Measurements from ENCODE around the gene AP2A2. TPM values are rescaled to one million over a fixed set of nuclear protein-coding genes. Genes with fewer than 3 reads are reported as not detected.

Gene AP2A2
- total RNA-seq, 4 donors from 2014 or later, result 21.2 to 26.1 (median 25.7) TPM

DNA sequence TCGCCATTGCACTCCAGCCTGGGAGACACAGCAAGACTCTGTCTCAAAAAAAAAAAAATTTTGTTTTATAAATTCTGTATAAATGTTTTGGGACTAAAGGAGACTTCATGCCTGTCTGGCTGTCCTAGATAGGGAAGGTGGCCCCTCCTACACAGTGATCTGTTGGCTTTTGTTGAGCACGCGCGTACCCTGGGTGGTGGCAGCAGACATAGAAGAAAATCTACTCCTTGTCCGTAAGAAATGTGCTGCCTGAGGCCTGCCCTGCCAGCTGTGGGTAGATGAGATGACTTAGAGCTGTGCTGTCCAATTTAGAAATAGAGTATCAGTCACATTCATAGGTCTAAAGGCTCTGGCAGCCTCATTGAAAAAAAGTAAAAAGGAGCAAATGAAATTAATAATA lies 37.0 kb downstream of the AP2A2 start:
- no peak for DNase-seq
- H3K27me3 ChIP-seq, result no peaks in the 10 kb centered on the region
- TF ChIP-seq, protein P1, sequence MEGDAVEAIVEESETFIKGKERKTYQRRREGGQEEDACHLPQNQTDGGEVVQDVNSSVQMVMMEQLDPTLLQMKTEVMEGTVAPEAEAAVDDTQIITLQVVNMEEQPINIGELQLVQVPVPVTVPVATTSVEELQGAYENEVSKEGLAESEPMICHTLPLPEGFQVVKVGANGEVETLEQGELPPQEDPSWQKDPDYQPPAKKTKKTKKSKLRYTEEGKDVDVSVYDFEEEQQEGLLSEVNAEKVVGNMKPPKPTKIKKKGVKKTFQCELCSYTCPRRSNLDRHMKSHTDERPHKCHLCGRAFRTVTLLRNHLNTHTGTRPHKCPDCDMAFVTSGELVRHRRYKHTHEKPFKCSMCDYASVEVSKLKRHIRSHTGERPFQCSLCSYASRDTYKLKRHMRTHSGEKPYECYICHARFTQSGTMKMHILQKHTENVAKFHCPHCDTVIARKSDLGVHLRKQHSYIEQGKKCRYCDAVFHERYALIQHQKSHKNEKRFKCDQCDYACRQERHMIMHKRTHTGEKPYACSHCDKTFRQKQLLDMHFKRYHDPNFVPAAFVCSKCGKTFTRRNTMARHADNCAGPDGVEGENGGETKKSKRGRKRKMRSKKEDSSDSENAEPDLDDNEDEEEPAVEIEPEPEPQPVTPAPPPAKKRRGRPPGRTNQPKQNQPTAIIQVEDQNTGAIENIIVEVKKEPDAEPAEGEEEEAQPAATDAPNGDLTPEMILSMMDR (IDR thresholded peaks at IDR 0.05 in 4 of 5, conservative IDR thresholded peaks at IDR 0.05 in 1 of 5), result no peak
- TF ChIP-seq POLR2A (IDR thresholded peaks at IDR 0.05), result no peak
- no peak overlapping the region for H3K4me3 ChIP-seq
- H3K27ac ChIP-seq, result no peak overlapping the region
- H3K4me1 ChIP-seq, result peaks cover 0 to 3% of the 10 kb centered on the region in 2 donors
- peaks cover 0 to 36% of the 10 kb centered on the region in 2 donors for H3K36me3 ChIP-seq
- in situ Hi-C loops (cut with MboI; ENCODE audit: low sequenced_read_pairs in 4 of 4), result no loop called here
- no peaks in the 10 kb centered on the region for H3K9me3 ChIP-seq
- intact Hi-C loops (cut with DNase I; ENCODE audit: low total_unique reads), result no loop called here
- ATAC-seq, result no peak

DNA sequence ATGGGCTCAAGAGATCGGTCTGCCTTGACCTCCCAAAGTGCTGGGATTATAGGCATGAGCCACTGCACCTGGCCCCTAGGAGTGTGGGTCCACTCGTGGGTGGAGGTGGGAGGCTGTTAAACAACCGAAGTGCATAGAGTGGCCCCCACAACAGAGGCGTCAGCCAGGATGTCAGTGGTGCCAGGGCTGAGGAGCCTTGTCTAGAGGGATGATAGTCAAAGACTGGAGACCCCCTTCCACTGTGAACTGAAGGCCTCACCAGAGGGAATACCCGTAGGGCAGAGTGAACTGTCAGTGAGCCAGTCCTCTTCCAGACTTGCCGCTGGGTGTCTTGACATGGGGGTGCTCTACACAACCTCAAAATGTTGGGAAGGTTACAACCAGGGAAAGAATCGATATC lies 38.2 kb downstream of the AP2A2 start:
- no peak overlapping the region for H3K4me3 ChIP-seq
- intact Hi-C loops (cut with DNase I; ENCODE audit: low total_unique reads), result no loop called here
- no peak for ATAC-seq
- peaks cover 0 to 36% of the 10 kb centered on the region in 2 donors for H3K36me3 ChIP-seq
- peaks cover 0 to 3% of the 10 kb centered on the region in 2 donors for H3K4me1 ChIP-seq
- DNase-seq, result no peak
- no peak for TF ChIP-seq POLR2A (IDR thresholded peaks at IDR 0.05)
- in situ Hi-C loops (cut with MboI; ENCODE audit: low sequenced_read_pairs in 4 of 4), result no loop called here
- no peaks in the 10 kb centered on the region for H3K27me3 ChIP-seq
- no peak overlapping the region for H3K27ac ChIP-seq
- no peaks in the 10 kb centered on the region for H3K9me3 ChIP-seq

DNA sequence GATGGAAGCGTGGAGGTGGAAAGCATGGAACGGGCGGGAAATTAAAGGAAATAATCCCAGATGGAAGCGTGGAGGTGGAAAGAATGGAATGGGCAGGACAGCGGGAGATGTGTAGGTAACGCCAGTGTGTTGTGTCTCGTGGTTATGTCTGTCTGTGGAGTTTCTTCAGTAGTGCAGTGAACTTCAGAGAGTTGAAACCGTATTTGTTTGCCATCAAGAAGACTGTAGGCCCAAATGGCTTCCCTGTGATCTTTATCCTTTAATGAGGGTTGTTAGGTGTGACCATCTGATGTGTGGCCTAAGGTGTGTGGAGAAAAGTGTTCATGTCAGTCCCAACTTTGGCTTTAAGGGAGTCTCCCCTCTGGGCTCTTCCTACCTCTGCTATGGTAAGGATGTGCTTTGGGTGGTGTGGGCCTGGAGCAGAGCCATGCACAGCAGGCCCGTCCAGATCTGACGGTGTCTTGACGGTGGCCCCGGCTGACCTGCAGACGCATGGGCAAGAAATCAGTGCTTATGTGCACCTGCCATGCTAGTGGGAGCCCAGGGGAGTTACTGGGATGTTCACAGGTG lies 39.6 kb downstream of the AP2A2 start:
- no peaks in the 10 kb centered on the region for H3K9me3 ChIP-seq
- H3K36me3 ChIP-seq, result peaks cover 0 to 29% of the 10 kb centered on the region in 2 donors
- no peaks in the 10 kb centered on the region for H3K27me3 ChIP-seq
- intact Hi-C loops (cut with DNase I; ENCODE audit: low total_unique reads), result no loop called here
- DNase-seq, result no peak
- ATAC-seq, result no peak
- TF ChIP-seq, protein P1 (IDR thresholded peaks at IDR 0.05 in 4 of 5, conservative IDR thresholded peaks at IDR 0.05 in 1 of 5), result no peak
- no peak for TF ChIP-seq POLR2A (IDR thresholded peaks at IDR 0.05)
- H3K4me3 ChIP-seq, result no peak overlapping the region
- peaks cover 0 to 3% of the 10 kb centered on the region in 2 donors for H3K4me1 ChIP-seq
- H3K27ac ChIP-seq, result no peak overlapping the region
- in situ Hi-C loops (cut with MboI; ENCODE audit: low sequenced_read_pairs in 4 of 4), result no loop called here

DNA sequence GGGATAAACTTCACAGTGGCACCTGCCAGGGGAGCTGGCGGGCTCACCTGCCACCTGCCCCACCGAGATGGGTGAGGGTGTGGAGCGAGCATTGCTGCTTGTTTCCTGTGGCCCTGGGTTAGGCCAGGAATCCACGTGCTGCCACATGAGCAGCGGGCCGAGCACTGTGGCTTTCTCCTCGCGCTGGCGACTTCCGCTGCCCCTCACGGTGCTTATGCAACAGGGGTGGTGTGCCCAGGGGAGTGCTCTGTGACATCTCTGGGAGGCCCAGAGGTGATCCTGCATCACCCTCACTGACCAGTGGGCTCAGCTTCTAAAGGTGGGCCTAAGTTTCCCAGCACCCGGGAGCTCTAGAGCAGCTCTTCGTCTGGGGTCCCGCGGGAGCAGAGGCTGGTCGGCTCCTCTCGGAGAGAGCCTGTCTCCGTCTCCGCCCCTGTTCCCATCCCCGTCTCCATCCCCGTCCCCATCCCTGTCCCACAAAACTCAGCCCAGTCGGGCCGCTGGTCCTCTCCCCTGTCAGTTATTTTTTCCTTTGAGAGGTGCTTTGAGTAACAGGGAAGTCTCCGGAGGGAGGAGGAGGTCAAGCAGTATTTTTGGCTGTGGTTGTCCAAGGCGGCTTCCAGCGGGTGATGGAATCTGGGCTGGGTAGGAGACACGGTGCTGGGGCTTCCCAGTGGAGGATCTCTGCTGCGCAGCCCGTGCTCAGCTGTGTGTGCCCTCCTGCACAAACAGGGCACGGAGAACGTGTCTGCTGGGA lies 42.5 kb downstream of the AP2A2 start:
- no peak overlapping the region for H3K4me3 ChIP-seq
- TF ChIP-seq, protein P1 (IDR thresholded peaks at IDR 0.05 in 4 of 5, conservative IDR thresholded peaks at IDR 0.05 in 1 of 5), result no peak
- no peak for TF ChIP-seq POLR2A (IDR thresholded peaks at IDR 0.05)
- intact Hi-C loops (cut with DNase I; ENCODE audit: low total_unique reads) (no loop called here), in situ Hi-C loops (cut with MboI; ENCODE audit: low sequenced_read_pairs in 4 of 4) (no loop called here)
- peaks cover 0 to 3% of the 10 kb centered on the region in 2 donors for H3K4me1 ChIP-seq
- no peaks in the 10 kb centered on the region for H3K9me3 ChIP-seq
- DNase-seq (no peak), ATAC-seq (no peak)
- peaks cover 0 to 35% of the 10 kb centered on the region in 2 donors for H3K36me3 ChIP-seq
- H3K27me3 ChIP-seq, result no peaks in the 10 kb centered on the region
- no peak overlapping the region for H3K27ac ChIP-seq

DNA sequence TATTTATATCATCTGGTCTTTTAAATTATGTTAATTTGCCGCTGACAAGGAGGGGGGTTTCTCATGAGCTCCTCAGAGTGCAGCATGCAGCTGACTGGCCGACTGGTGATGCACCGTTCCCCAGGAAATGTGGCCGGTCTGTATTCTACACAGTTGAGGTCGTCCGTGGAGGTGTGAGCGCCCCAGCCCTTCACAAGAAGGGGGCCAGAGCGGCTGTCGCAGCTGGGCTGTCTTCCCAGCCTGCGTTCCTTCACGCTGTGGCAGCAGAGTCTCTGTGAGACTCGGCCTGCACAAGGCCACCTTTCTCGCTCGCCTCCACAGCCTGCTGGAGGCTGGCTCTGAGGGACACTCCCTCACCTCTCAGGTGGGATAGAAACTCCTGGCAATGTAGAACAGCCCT lies 43.2 kb downstream of the AP2A2 start:
- TF ChIP-seq, protein P1 (IDR thresholded peaks at IDR 0.05 in 4 of 5, conservative IDR thresholded peaks at IDR 0.05 in 1 of 5), result no peak
- no peak for TF ChIP-seq POLR2A (IDR thresholded peaks at IDR 0.05)
- Histone ChIP-seq H3K4me3 (no peak overlapping the region), H3K27ac (no peak overlapping the region), H3K9me3 (no peaks in the 10 kb centered on the region), H3K36me3 (peaks cover 0 to 36% of the 10 kb centered on the region in 2 donors), H3K4me1 (peaks cover 0 to 3% of the 10 kb centered on the region in 2 donors), H3K27me3 (no peaks in the 10 kb centered on the region)
- in situ Hi-C loops (cut with MboI; ENCODE audit: low sequenced_read_pairs in 4 of 4) (no loop called here), intact Hi-C loops (cut with DNase I; ENCODE audit: low total_unique reads) (no loop called here)
- ATAC-seq, result no peak
- DNase-seq, result no peak
